ENCODE data around the gene ADARB2.

The ADARB2 gene

DNA sequence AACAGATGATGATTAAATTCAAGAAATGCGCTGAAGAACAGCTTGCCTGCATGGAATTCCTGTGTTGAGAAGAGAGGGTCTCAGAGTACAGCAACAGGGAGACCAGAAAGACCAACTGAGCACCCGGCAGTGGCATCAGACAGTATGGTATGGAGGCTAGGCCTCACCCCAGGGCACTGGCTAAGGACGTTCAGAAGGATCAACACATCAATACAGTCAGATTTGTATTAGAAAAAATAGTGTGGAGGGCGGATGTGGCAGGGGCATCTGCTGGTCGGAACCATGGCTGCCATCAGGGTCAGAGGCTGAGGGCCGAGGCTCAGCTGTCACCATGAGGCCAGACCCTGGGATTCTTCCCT, 142.1 kb downstream of the ADARB2 start:
- Histone ChIP-seq H3K4me3 (replicated peaks; ENCODE audit: insufficient read depth, low read length) (no peak overlapping the region), H3K27me3 (ENCODE audit: insufficient read depth, poor library complexity, severe bottlenecking) (no peaks in the 10 kb centered on the region), H3K27ac (replicated peaks) (no peak overlapping the region)
- DNase-seq (ENCODE audit: low read depth in 1 of 2, low spot score in 1 of 2) = no peak
- TF ChIP-seq GABPA (IDR thresholded peaks at IDR 0.05; ENCODE audit: low read depth) = no peak
- no peak for TF ChIP-seq SPI1 (IDR thresholded peaks at IDR 0.05; ENCODE audit: borderline replicate concordance, low read depth)
- TF ChIP-seq, protein P1, sequence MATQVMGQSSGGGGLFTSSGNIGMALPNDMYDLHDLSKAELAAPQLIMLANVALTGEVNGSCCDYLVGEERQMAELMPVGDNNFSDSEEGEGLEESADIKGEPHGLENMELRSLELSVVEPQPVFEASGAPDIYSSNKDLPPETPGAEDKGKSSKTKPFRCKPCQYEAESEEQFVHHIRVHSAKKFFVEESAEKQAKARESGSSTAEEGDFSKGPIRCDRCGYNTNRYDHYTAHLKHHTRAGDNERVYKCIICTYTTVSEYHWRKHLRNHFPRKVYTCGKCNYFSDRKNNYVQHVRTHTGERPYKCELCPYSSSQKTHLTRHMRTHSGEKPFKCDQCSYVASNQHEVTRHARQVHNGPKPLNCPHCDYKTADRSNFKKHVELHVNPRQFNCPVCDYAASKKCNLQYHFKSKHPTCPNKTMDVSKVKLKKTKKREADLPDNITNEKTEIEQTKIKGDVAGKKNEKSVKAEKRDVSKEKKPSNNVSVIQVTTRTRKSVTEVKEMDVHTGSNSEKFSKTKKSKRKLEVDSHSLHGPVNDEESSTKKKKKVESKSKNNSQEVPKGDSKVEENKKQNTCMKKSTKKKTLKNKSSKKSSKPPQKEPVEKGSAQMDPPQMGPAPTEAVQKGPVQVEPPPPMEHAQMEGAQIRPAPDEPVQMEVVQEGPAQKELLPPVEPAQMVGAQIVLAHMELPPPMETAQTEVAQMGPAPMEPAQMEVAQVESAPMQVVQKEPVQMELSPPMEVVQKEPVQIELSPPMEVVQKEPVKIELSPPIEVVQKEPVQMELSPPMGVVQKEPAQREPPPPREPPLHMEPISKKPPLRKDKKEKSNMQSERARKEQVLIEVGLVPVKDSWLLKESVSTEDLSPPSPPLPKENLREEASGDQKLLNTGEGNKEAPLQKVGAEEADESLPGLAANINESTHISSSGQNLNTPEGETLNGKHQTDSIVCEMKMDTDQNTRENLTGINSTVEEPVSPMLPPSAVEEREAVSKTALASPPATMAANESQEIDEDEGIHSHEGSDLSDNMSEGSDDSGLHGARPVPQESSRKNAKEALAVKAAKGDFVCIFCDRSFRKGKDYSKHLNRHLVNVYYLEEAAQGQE (IDR thresholded peaks at IDR 0.05; ENCODE audit: insufficient replicate concordance, low read depth) = no peak
- TF ChIP-seq, protein P2, sequence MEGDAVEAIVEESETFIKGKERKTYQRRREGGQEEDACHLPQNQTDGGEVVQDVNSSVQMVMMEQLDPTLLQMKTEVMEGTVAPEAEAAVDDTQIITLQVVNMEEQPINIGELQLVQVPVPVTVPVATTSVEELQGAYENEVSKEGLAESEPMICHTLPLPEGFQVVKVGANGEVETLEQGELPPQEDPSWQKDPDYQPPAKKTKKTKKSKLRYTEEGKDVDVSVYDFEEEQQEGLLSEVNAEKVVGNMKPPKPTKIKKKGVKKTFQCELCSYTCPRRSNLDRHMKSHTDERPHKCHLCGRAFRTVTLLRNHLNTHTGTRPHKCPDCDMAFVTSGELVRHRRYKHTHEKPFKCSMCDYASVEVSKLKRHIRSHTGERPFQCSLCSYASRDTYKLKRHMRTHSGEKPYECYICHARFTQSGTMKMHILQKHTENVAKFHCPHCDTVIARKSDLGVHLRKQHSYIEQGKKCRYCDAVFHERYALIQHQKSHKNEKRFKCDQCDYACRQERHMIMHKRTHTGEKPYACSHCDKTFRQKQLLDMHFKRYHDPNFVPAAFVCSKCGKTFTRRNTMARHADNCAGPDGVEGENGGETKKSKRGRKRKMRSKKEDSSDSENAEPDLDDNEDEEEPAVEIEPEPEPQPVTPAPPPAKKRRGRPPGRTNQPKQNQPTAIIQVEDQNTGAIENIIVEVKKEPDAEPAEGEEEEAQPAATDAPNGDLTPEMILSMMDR (IDR thresholded peaks at IDR 0.05; ENCODE audit: insufficient read depth, low read length) = no peak
- no peak for TF ChIP-seq POLR2AphosphoS5 (IDR thresholded peaks at IDR 0.05; ENCODE audit: low read depth)

DNA sequence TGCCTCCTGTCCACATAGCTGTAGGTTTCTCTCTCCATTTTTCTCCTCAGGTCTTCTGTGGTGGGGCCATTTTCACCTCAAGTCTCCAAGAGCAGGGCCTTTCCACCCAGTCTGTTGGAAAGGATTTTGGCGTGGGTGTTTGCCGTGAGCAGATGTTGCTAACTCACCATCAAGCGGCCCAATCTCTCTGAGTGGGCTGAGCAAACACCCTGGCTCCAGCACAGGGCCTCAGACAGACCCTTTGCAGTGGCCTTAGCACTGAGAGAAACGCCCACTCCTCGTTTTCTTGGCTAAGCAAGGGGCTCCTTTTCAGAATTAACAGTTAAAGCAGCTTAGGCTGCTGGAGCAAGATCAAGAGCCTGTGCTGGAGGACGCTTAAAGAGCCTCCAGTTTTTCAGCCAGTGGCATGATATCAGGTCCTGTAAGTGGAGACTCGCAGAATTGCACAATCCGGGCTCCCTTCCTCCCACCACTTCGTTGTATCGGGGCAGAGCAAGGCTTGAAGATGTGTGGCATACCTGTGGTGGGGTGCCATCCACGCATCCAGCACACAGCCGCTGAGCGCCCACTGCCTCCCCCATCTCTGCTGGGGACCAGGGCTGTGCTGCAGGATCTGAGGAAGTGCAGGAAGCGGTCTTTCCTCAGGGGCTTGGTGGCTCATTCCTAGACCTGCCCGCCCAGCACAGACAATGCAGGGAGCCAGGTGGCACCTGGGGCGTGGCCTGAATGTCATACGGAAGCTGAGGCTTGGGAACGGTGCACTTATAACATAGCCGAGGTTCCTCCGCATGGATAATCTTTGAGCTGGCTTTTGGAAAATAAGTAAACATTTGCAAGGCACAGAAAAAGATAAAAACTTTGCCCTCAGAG, 142.7 kb downstream of the ADARB2 start:
- Histone ChIP-seq H3K27me3 (ENCODE audit: insufficient read depth, poor library complexity, severe bottlenecking) (no peaks in the 10 kb centered on the region), H3K4me3 (replicated peaks; ENCODE audit: insufficient read depth, low read length) (no peak overlapping the region), H3K27ac (replicated peaks) (no peak overlapping the region)
- TF ChIP-seq GABPA (IDR thresholded peaks at IDR 0.05; ENCODE audit: low read depth) (no peak), SPI1 (IDR thresholded peaks at IDR 0.05; ENCODE audit: borderline replicate concordance, low read depth) (no peak), POLR2AphosphoS5 (IDR thresholded peaks at IDR 0.05; ENCODE audit: low read depth) (no peak)
- TF ChIP-seq, protein P2 (IDR thresholded peaks at IDR 0.05; ENCODE audit: insufficient read depth, low read length) = no peak
- TF ChIP-seq, protein P1 (IDR thresholded peaks at IDR 0.05; ENCODE audit: insufficient replicate concordance, low read depth) = no peak
- DNase-seq (ENCODE audit: low read depth in 1 of 2, low spot score in 1 of 2) = no peak

DNA sequence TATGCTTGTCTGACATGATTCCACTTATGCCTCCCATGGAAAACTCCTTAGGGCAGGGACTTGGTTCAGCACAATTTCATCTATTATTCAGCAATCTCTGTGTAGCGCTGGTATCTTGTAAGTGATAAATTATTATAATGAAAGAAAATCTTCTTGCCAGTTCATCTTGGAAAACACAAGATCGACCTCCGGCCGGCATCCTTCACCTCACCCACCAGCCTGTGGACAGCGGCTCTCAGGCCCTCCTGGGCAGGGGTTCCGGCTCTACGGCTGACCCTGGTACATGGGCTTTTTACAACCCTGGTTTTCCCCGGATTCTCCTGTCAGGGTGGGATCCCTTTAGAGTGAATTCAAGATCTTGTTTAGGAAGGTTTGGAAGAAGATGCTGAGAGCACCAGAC, 145.6 kb downstream of the ADARB2 start:
- H3K27me3 ChIP-seq (ENCODE audit: insufficient read depth, poor library complexity, severe bottlenecking) = no peaks in the 10 kb centered on the region
- no peak for DNase-seq (ENCODE audit: low read depth in 1 of 2, low spot score in 1 of 2)
- no peak for TF ChIP-seq SPI1 (IDR thresholded peaks at IDR 0.05; ENCODE audit: borderline replicate concordance, low read depth)
- TF ChIP-seq, protein P2 (IDR thresholded peaks at IDR 0.05; ENCODE audit: insufficient read depth, low read length) = no peak
- TF ChIP-seq, protein P1 (IDR thresholded peaks at IDR 0.05; ENCODE audit: insufficient replicate concordance, low read depth) = no peak
- no peak for TF ChIP-seq POLR2AphosphoS5 (IDR thresholded peaks at IDR 0.05; ENCODE audit: low read depth)
- TF ChIP-seq GABPA (IDR thresholded peaks at IDR 0.05; ENCODE audit: low read depth) = no peak
- no peak overlapping the region for H3K4me3 ChIP-seq (replicated peaks; ENCODE audit: insufficient read depth, low read length)
- H3K27ac ChIP-seq (replicated peaks) = no peak overlapping the region

Measured in HL-60 (cell line).